OCI-LY1 (cell line): ENCODE data around the gene ACSM3.

Source experiments
- H2AFZ ChIP-seq: fragments of 200-600 bp; sonication (generic), shearing (Covaris generic); 2 replicates; pipeline ENCODE4 v1.6.0; 2014; ENCODE audit warnings: antibody characterized with exemption, mild to moderate bottlenecking, low read length
- H3F3A ChIP-seq: fragments of 200-600 bp; sonication (generic), shearing (Covaris generic); 2 replicates; pipeline ENCODE4 v1.6.0; 2014; ENCODE audit warnings: mild to moderate bottlenecking, antibody characterized with exemption, low read length, moderate library complexity; ENCODE audit not compliant: insufficient read depth
- H3K27ac ChIP-seq: fragments of 200-600 bp; sonication (generic); 2 replicates; pipeline ENCODE4 v1.5.1; 2014; ENCODE audit warnings: low read length, mixed run types, mild to moderate bottlenecking, low read depth; ENCODE audit not compliant: poor library complexity, severe bottlenecking
- H3K27me3 ChIP-seq: fragments of 200-600 bp; sonication (generic); 2 replicates; pipeline ENCODE4 v1.6.0; 2014; ENCODE audit warnings: antibody characterized with exemption, mild to moderate bottlenecking, low read length, moderate library complexity; ENCODE audit not compliant: insufficient read depth
- H3K36me3 ChIP-seq: fragments of 200-600 bp; sonication (generic); 2 replicates; pipeline ENCODE4 v1.6.1; 2014; ENCODE audit warnings: mild to moderate bottlenecking, antibody characterized with exemption, low read length, moderate library complexity, mixed read lengths; ENCODE audit not compliant: insufficient read depth
- H3K4me1 ChIP-seq: fragments of 200-600 bp; sonication (generic); 2 replicates; pipeline ENCODE4 v1.5.1; 2014; ENCODE audit warnings: mild to moderate bottlenecking, low read length, moderate library complexity; ENCODE audit not compliant: insufficient read depth, severe bottlenecking
- H3K4me2 ChIP-seq: fragments of 200-600 bp; sonication (generic), shearing (Covaris generic); 2 replicates; pipeline ENCODE4 v1.6.1; 2014; ENCODE audit warnings: low read length
- H3K4me3 ChIP-seq: fragments of 200-600 bp; sonication (generic); 2 replicates; pipeline ENCODE4 v1.5.1; 2014; ENCODE audit warnings: low read length, low read depth, mild to moderate bottlenecking, mixed read lengths; ENCODE audit not compliant: poor library complexity, severe bottlenecking
- H3K79me2 ChIP-seq: fragments of 200-600 bp; shearing (Covaris generic); 2 replicates; pipeline ENCODE4 v1.6.1; 2016; ENCODE audit warnings: mixed run types, low read length, mixed read lengths; ENCODE audit not compliant: insufficient read depth
- H3K9ac ChIP-seq: fragments of 200-600 bp; sonication (generic), shearing (Covaris generic); 2 replicates; pipeline ENCODE4 v1.6.1; 2014; ENCODE audit warnings: mild to moderate bottlenecking, low read length, mixed read lengths
- H3K9me2 ChIP-seq: fragments of 200-600 bp; sonication (generic), shearing (Covaris generic); 2 replicates; pipeline ENCODE4 v1.6.1; 2014; ENCODE audit warnings: low read depth, mild to moderate bottlenecking, low read length, mixed read lengths
- H3K9me3 ChIP-seq: fragments of 200-600 bp; shearing (Covaris generic); 2 replicates; pipeline ENCODE4 v1.6.1; 2014; ENCODE audit warnings: low read length, mixed read lengths
- H4K20me1 ChIP-seq: fragments of 200-600 bp; sonication (generic), shearing (Covaris generic); 2 replicates; pipeline ENCODE4 v1.6.0; 2016; ENCODE audit warnings: mild to moderate bottlenecking, low read length; ENCODE audit not compliant: insufficient read depth
- CTCF ChIP-seq: fragments of 200-600 bp; sonication (generic), shearing (Covaris generic); IDR thresholded peaks from 2 replicates; pipeline ENCODE4 v1.5.1; 2017; ENCODE audit warnings: mild to moderate bottlenecking, antibody characterized with exemption, low read length, moderate library complexity, mixed read lengths
- EZH2 ChIP-seq: fragments of 200-600 bp; sonication (generic), shearing (Covaris generic); IDR thresholded peaks from 2 replicates; pipeline ENCODE4 v1.8.0; 2017; ENCODE audit warnings: borderline replicate concordance, mixed run types, mild to moderate bottlenecking, antibody characterized with exemption, low read length, moderate library complexity, mixed read lengths

ACSM3 gene

GRCh38 chr16:20844588-20844987 lies 80.8 kb downstream of the ACSM3 start:
- Histone ChIP-seq H3K27ac (no peak overlapping the region), H3K9me2 (no peaks in the 10 kb centered on the region), H3K9me3 (no peaks in the 10 kb centered on the region), H2AFZ (no peak overlapping the region), H3K27me3 (no peaks in the 10 kb centered on the region), H3K4me1 (no peaks in the 10 kb centered on the region), H3K79me2 (no peaks in the 10 kb centered on the region), H3K9ac (no peak overlapping the region), H3K4me2 (no peak overlapping the region), H3F3A (no peaks in the 10 kb centered on the region), H3K4me3 (no peak overlapping the region), H3K36me3 (peaks cover 44% of the 10 kb centered on the region; the same call in 1 of the 2 replicates), H4K20me1 (no peaks in the 10 kb centered on the region)
- TF ChIP-seq EZH2 (no peak), CTCF (no peak)

- H3K9ac ChIP-seq, result no peak overlapping the region
- H3K79me2 ChIP-seq, result no peaks in the 10 kb centered on the region
- no peak overlapping the region for H3K4me2 ChIP-seq
- no peaks in the 10 kb centered on the region for H3K9me3 ChIP-seq
- no peak overlapping the region for H3K4me3 ChIP-seq
- no peak for TF ChIP-seq EZH2
- no peak for TF ChIP-seq CTCF
- no peak overlapping the region for H2AFZ ChIP-seq
- no peaks in the 10 kb centered on the region for H4K20me1 ChIP-seq
- no peaks in the 10 kb centered on the region for H3F3A ChIP-seq
- peaks cover 34% of the 10 kb centered on the region; the same call in 1 of the 2 replicates for H3K36me3 ChIP-seq
- H3K27me3 ChIP-seq, result no peaks in the 10 kb centered on the region
- no peak overlapping the region for H3K27ac ChIP-seq
- H3K9me2 ChIP-seq, result no peaks in the 10 kb centered on the region
- no peaks in the 10 kb centered on the region for H3K4me1 ChIP-seq
Observed at GRCh38 chr16:20846030-20846429, 82.2 kb downstream of the ACSM3 start.

- no peaks in the 10 kb centered on the region for H3K4me1 ChIP-seq
- peaks cover 33% of the 10 kb centered on the region; the same call in 1 of the 2 replicates for H3K36me3 ChIP-seq
- no peaks in the 10 kb centered on the region for H3K9me3 ChIP-seq
- no peaks in the 10 kb centered on the region for H3K27me3 ChIP-seq
- TF ChIP-seq CTCF, result no peak
- TF ChIP-seq EZH2, result no peak
- no peak overlapping the region for H2AFZ ChIP-seq
- no peak overlapping the region for H3K4me2 ChIP-seq
- no peak overlapping the region for H3K9ac ChIP-seq
- no peak overlapping the region for H3K27ac ChIP-seq
- no peaks in the 10 kb centered on the region for H3K9me2 ChIP-seq
- no peaks in the 10 kb centered on the region for H4K20me1 ChIP-seq
- H3K79me2 ChIP-seq, result no peaks in the 10 kb centered on the region
- H3F3A ChIP-seq, result no peaks in the 10 kb centered on the region
- no peak overlapping the region for H3K4me3 ChIP-seq
Observed at GRCh38 chr16:20846551-20846950, 82.7 kb downstream of the ACSM3 start.
